Prostate gland (tissue), 2 donors: Measurements from ENCODE around the gene THRB. TPM values are rescaled to one million over a fixed set of nuclear protein-coding genes. Genes with fewer than 3 reads are reported as not detected.

Experiments used
- DNase-seq: peaks from one replicate; pipeline ENCODE4 v3.0.0-alpha.2; 2019; ENCODE audit warnings: low spot score
- H3K27ac ChIP-seq, 2 donors: fragments of 200-600 bp; sonication (generic); 2 replicates each; pipeline ENCODE4 v1.5.1; 2017 to 2019
- H3K27me3 ChIP-seq: fragments of 200-600 bp; sonication (generic); replicated peaks from 2 replicates; pipeline ENCODE4 v1.5.1; 2019; ENCODE audit not compliant: insufficient read depth
- H3K36me3 ChIP-seq, 2 donors: fragments of 200-600 bp; sonication (generic); 1 replicate in 1 of 2; 2 replicates in 1 of 2; pipeline versions ENCODE4 v1.5.1 to v1.8.1; 2017 to 2019
- H3K4me1 ChIP-seq: fragments of 200-600 bp; sonication (generic); replicated peaks from 2 replicates; pipeline ENCODE4 v1.5.1; 2019
- H3K4me3 ChIP-seq, 2 donors: fragments of 200-600 bp; sonication (generic); 2 replicates each; pipeline ENCODE4 v1.5.1; 2017 to 2019
- H3K9me3 ChIP-seq: fragments of 200-600 bp; sonication (generic); 2 replicates; pipeline ENCODE4 v1.5.1; 2017
- CTCF ChIP-seq, 4 experiments: fragments of 200-600 bp in 2 of 4; fragments of 450-650 bp in 2 of 4; sonication (generic) in 2 of 4; IDR thresholded peaks; 1 replicate in 3 of 4; 2 replicates in 1 of 4; pipeline ENCODE4 v1.5.1; 2016 to 2019; ENCODE audit warnings: antibody characterized with exemption in 4 of 4, mild to moderate bottlenecking in 2 of 4, moderate library complexity in 2 of 4
- POLR2A ChIP-seq: fragments of 450-650 bp; IDR thresholded peaks from one replicate; pipeline ENCODE4 v1.6.1; 2016; ENCODE audit warnings: antibody characterized with exemption, mild to moderate bottlenecking
- POLR2AphosphoS5 ChIP-seq: sonication (generic); formaldehyde crosslinking; IDR thresholded peaks from one replicate; pipeline ENCODE4 v1.6.1; 2017; ENCODE audit warnings: antibody characterized with exemption
- WGBS: methylation state at CpG from one replicate; pipeline ENCODE4 v1.1.5; 2018; 5-methylcytosine and 5-hydroxymethylcytosine counted together
- intact Hi-C: fragments of 100-400 bp; cut with DNase I; formaldehyde crosslinking; loops from one replicate; pipeline ENCODE4 v1.14.2; 2022
- total RNA-seq, 2 donors: library from RNA; depleted of rRNA; stranded (reverse); fragments of >200 nt; gene quantifications; one replicate each; pipeline ENCODE4 v1.1.0, GENCODE V29; 2016

The THRB gene
- total RNA-seq, 2 donors from 2014 or later, result 13.0 to 39.6 TPM

- Histone ChIP-seq H3K27ac (no peak overlapping the region), H3K4me3 (no peak overlapping the region), H3K36me3 (no peaks in the 10 kb centered on the region), H3K27me3 (no peaks in the 10 kb centered on the region), H3K4me1 (no peaks in the 10 kb centered on the region), H3K9me3 (no peaks in the 10 kb centered on the region)
- DNase-seq, result no peak
- no peak for TF ChIP-seq POLR2AphosphoS5
- no peak for TF ChIP-seq POLR2A
- TF ChIP-seq CTCF (IDR thresholded peaks at IDR 0.05), result no peak
- WGBS, result 96% methylated on average over 1 of the region's 1 CpG
- intact Hi-C loops, result no loop called here
These were observed 107.2 kb downstream of the THRB start for GRCh38 chr3:24387493-24387892.

GRCh38 chr3:24387000-24387399 lies 107.7 kb downstream of the THRB start:
- no peaks in the 10 kb centered on the region for H3K4me1 ChIP-seq
- no peaks in the 10 kb centered on the region for H3K27me3 ChIP-seq
- no peaks in the 10 kb centered on the region for H3K9me3 ChIP-seq
- no peaks in the 10 kb centered on the region for H3K36me3 ChIP-seq
- no peak overlapping the region for H3K4me3 ChIP-seq
- H3K27ac ChIP-seq, result no peak overlapping the region
- no peak for DNase-seq
- intact Hi-C loops, result no loop called here
- TF ChIP-seq POLR2AphosphoS5 (no peak), CTCF (IDR thresholded peaks at IDR 0.05) (no peak), POLR2A (no peak)

- no peaks in the 10 kb centered on the region for H3K27me3 ChIP-seq
- H3K27ac ChIP-seq, result no peak overlapping the region
- intact Hi-C loops, result no loop called here
- no peak overlapping the region for H3K4me3 ChIP-seq
- no peak for TF ChIP-seq CTCF (IDR thresholded peaks at IDR 0.05)
- TF ChIP-seq POLR2A, result no peak
- TF ChIP-seq POLR2AphosphoS5, result no peak
- 91% methylated on average over 3 of the region's 3 CpGs for WGBS
- no peak for DNase-seq
- no peaks in the 10 kb centered on the region for H3K4me1 ChIP-seq
- H3K36me3 ChIP-seq, result no peaks in the 10 kb centered on the region
- no peaks in the 10 kb centered on the region for H3K9me3 ChIP-seq
These were observed 108.2 kb downstream of the THRB start for GRCh38 chr3:24386458-24386857.

GRCh38 chr3:24385012-24385615 lies 109.5 kb downstream of the THRB start:
- Histone ChIP-seq H3K27ac (no peak overlapping the region), H3K4me3 (no peak overlapping the region), H3K9me3 (no peaks in the 10 kb centered on the region), H3K27me3 (no peaks in the 10 kb centered on the region), H3K36me3 (no peaks in the 10 kb centered on the region), H3K4me1 (no peaks in the 10 kb centered on the region)
- 74% methylated on average over 2 of the region's 2 CpGs for WGBS
- intact Hi-C loops, result no loop called here
- TF ChIP-seq POLR2A (no peak), POLR2AphosphoS5 (no peak), CTCF (IDR thresholded peaks at IDR 0.05) (no peak)
- DNase-seq, result no peak

GRCh38 chr3:24382647-24383046 lies 112.0 kb downstream of the THRB start:
- no peak for DNase-seq
- TF ChIP-seq POLR2A, result no peak
- no peak for TF ChIP-seq POLR2AphosphoS5
- no peak for TF ChIP-seq CTCF (IDR thresholded peaks at IDR 0.05)
- intact Hi-C loops, result no loop called here

More at GRCh38 chr3:24382647-24383046, 112.0 kb downstream of the THRB start:
- no peak overlapping the region for H3K4me3 ChIP-seq
- 97% methylated on average over 2 of the region's 2 CpGs for WGBS
- no peak overlapping the region for H3K27ac ChIP-seq
- no peaks in the 10 kb centered on the region for H3K36me3 ChIP-seq
- no peaks in the 10 kb centered on the region for H3K9me3 ChIP-seq
- no peaks in the 10 kb centered on the region for H3K27me3 ChIP-seq
- H3K4me1 ChIP-seq, result no peaks in the 10 kb centered on the region
